ENCODE data around the gene STK38L.

The STK38L gene

DNA sequence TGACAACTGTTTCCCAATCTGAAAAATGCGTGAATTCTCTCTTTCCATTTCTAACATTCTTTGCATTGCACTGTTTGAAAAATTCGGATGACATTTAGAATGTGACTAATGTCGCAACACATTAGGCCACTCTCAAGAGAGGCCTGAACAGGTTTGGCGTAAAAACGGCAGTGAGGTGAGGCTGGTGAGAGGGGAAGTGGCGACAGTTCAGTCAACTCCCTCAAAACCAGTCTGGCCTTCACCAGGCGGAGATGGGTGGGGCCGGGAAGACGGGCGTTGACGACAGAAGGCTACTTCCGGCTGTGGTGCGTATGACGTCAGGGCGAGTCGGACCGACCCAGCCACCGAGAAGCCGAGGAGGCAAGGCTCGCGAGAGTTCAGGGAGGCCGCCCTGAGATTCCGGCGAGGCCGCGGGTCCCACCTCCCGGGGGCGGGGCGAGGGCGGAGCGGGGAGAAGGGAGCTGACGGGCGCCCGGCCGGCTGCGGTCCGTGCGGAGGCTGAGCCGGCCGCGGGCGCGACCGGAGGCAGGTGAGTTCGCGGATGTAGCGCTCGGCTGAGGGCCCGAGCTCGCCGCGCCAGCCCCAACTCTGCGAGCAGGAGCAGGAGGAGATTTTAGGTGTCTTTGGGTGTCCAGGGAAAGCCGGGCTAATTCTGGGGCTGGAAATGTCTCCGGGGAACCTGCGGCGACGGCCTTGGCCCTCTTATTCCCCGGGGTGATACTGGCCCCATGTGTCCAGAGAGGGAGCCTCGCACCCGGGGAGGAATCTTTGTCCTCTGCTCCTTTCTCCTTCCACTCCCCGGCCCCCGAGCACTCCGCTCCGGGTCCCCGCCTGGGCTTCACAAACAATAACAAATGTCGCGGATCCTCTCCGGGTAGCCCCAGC lies at the start of gene STK38L:
Gene STK38L (plus strand): TSS at position 483 of the 885 bp plus-strand sequence. CDS start 53,435 bp downstream, outside the sequence.
- peak; percentile 92 for DNase-seq (ENCODE audit: low read depth)

DNA sequence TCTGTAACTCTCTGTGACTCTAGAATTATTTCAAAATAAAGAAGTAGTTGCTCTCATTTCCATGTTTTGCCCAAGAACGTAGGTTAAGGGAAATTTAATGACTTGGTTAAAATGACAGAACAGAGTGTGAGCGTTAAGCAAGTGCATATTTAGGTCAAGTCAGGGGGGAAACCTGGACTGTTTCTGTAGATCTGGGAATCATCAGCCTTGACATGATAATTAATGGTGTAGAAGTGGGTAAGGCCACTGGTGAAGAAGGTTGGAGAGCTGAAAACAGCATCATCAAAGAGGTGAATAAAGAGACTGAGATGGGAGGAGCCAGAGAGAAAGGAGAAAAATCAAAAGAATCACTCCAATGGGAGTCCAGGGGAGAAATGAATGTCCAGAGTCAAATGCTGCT lies 49.4 kb upstream of the STK38L start:
- DNase-seq (ENCODE audit: low read depth), result no peak

DNA sequence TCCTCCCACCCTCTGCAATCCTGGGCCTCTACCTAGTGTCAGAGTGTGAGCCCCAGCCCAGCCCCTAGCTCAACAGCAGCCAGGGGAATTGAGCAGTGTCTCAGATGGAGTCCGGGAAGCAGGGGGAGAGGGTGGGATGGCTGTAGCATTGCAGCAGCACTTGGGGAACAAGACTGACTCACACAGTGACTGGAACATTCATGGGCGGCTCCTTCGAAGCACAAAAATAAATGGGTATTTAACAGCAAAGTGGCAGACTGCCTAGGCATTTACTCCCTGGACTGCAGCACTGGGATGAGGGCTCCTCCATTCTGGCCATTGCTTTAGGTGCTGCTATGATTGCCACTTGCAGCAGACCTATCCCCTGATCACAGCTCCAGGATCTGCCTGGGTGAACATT lies 46.0 kb upstream of the STK38L start:
- DNase-seq (ENCODE audit: low read depth), result no peak

DNA sequence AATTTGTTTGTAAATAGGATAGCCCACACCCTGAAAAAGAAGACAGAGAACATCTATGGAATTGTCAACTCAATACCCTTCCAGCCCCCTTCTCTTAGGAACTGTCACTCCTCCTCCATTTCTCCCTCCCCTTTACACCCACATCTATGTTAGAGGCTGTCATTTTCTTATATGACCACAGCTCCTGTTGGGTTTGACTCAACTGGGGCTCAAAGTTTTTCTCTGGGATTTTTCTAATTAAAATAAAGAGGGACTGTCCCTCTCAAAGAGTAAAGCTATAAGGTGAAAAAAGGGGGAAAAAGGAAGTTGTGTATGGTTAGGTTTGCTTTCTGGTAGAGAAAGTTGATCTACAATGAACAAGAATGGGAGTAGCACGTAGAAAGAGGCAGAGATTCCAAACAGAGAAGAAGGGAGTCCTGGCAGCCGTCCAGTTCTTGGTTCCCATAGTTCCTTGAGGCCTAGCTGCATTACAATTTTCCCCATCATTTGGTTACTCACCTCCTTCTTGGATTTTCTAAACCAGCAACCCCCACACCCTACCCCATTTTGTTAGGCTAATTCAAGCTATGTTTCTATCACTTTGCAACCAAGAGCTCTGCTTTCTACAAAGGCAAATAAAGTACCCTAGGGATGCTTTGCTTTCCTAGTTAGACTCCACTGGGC lies 44.3 kb upstream of the STK38L start:
- DNase-seq (ENCODE audit: low read depth), result no peak

DNA sequence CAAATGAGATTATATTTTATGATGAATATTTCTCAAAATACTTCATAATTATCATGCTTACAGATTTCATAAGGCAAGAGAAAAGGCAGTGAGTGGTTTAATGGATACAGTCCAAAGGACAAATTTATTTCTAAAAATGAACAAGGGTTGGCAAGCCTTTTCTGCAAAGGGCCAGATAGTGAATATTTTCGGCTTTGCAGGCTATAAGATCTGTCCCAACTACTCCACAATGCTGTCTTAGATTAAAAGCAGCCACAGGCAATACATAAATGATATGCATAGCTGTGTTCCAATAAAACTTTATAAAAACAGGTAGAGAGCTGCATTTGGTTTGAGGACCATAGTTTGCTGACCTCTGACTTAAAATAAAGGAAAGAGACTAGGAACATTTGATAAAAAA lies 42.9 kb upstream of the STK38L start:
- no peak for DNase-seq (ENCODE audit: low read depth)

DNA sequence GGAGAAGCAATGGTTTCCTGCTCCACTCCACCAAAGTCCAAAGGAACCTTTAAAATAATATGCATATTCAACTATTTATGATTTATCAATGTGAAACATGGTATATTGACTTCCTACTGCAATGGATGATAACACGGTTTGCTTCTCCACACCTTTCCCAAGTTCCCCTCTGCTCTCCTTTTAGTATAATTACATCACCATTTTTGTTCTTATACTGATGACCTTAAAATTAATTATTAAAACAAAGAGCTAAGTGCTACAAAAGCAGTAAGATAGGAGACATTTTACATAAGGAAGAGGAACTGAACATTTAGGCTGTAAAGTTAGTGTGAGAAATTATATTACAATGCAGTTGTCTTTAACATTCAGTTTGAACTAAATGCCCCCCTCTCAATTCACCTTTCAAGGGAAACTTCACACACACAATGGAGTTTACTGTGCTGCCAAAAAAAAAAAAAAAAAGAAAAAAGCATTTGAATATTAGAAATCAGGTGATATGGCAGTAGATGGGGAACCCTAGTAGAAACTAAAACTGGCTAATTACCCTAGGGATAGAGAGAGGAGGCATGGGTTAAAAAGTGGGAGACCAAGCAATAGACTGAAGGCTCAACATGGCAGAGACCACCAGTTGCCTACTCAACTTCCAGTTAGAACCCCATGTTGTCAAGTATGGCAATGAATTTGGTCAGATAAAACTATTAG lies 37.1 kb upstream of the STK38L start:
- DNase-seq (ENCODE audit: low read depth), result no peak

DNA sequence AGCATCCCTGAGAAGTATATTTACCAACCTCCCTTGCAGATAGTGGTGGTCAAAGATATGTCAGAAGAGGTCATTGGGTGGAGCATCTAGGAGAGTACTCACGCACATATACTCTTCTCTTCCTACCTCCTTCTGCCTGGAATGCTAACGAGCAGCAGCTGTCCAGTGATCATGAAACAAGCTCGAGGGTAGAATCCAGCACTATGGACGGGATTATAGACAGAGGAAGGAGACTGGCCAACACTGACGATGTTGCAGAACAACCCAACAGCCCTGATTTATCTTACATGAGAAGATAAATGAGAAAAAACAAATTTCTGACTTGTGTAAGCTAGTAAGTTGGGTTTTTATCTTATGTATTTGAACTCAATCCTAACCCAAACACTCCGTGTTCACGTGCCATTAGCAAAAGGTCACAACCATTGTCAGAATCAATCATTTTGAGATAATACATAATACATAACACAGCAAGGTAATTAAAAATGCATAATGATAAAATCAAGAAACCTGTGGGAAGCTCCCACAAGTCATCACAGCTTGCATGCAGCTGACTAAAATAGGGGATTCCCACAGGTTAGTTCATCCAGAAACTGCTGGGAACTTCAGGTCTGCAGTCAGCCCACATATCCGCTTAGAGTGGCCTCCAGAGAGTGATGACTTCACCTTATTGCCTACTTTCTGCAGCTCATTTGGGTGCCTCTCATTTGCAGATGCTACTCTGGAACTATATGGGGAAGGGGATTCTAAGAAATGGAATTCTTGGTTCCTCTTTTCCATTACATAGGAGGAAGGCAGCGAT lies 36.3 kb upstream of the STK38L start:
- no peak for DNase-seq (ENCODE audit: low read depth)

DNA sequence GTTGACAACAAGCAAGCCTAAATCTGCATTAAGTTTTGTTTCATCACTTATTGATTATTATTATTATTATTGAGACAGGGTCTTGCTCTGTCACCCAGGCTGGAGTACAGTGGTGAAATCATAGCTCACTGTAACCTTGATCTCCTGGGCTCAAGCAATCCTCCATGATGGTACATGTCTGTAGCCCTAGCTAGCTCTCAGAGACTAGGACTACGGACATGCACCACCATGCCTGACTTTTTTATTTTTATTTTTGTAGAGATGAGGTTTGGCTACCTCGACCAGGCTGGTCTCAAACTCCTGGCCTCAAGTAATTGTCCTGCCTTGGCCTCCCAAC lies 35.7 kb upstream of the STK38L start:
- no peak for DNase-seq (ENCODE audit: low read depth)

DNA sequence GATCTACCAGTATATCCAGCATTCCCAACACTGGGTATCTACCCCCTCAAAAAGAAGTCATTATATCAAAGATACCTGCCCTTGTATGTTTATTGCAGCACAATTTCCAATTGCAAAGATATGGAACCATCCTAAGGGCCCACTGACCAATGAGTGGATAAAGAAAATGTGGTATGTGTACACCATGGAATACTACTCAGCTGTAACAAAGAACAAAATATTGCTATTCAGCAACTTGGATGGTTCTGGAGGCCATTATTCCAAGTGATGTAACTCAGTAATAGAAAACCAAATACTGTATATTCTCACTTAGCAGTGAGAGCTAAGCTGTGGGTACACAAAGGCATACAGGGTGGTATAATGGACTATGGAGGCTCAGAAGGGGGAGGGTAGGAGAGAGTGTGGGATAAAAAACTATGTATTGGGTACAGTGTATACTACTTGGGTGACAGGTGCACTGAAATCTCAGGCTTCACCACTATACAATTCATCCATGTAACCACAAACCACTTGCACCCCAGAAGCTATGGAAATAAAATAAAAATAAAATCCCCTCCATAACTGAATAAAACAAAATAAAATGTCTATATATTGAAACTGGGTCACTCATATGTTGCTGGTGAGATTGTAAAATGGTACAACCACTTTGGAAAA lies 34.7 kb upstream of the STK38L start:
- DNase-seq (ENCODE audit: low read depth), result no peak

DNA sequence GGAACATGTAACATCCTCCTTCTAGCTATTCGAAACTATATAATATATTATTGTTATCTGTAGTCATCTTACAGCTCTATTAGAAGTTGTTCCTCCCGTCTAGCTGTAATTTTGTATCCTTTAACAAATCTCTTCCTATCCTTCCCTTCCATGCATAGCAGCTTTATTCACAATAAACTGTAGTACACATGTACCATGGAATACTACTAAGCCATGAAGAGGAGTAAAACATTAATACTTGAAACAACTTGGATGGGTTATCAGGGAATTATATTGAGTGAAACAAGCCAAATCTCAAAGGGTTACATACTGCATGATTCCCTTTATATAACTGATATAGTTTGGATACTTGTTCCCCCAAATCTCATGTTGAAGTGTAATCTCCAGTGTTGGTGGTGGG lies 33.9 kb upstream of the STK38L start:
- DNase-seq (ENCODE audit: low read depth), result no peak

DNA sequence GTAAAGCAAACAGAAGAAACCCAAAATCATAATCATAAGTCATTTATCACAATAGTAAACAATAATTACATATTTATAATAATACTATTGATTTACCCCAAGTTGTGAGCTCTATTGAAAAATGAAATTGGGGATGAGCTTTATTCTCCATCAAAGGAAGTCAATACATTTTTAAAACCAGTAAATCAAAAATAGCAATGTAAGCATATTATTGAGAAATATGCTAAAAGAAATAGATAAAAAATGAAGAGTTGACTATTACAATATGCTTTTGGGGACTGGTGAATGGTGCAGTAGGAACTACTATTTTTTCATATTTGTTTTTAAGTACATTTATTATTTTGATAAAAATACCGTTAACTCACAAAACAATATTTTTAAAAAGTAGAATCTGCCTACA lies 31.2 kb upstream of the STK38L start:
- DNase-seq (ENCODE audit: low read depth), result no peak

DNA sequence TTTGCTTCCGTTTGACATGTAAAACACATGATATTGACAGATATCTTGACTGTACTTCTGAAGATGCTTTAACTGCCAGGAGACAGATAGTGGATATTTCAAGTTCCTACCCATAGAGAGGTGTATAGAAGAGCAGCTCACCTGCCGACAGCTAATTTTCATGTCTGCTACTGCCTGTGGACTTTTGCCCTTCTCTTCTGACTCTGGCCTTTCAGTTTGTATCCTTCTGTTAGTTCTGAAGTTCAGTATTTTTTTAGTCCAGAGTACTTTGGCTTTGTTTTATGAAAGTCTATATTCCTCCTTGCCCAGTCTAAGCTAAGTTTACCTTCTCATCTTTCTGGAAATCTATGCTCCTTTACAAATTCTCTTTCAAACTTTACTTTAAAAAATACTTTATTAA lies 30.8 kb upstream of the STK38L start:
- no peak for DNase-seq (ENCODE audit: low read depth)

DNA sequence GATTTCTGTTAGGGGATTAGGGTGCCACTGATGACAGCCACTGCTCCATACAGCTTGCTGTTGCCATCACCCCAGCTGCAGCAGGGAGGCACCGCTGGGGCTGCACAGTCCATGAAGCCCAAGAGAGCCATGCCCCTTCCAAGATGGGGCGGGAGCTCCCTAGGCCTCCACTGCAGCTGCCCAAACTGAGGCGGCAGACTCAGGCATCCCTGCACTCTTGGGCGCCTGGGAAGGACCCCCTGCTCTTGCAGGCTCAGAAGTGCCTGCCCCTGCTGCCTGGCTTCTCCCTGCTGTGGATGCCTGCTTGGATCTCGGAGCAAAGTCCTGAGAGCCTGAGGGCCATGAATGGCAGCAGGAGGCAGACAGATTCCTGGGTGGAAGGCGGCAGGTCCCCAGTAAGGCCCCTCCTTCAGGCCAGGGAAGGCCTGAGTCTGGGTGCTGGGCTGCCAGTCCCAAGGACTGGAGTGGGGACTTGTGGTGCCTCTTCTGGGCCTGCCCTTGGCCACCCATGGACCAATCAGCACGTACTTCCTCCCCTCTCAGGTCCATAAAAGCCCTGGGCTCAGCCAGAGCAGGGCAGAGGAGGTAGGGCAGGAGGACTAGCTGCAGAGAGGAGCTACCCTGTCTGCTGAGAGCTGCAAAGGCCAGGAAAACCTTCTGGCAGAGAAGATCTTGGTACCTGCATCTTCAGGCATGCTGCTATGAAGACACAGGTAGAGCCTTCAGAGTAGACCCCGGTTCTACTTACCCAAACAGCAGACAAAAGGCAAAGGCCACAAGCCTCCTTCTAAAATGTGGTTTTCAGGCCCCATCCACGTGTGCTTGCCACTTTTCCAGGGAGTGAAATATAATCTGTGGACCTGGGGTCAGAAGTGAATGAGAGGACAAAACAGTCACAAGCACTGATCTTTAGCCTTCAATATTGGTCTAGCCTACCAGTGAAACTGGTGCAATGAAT lies 30.0 kb upstream of the STK38L start:
- DNase-seq (ENCODE audit: low read depth), result no peak

DNA sequence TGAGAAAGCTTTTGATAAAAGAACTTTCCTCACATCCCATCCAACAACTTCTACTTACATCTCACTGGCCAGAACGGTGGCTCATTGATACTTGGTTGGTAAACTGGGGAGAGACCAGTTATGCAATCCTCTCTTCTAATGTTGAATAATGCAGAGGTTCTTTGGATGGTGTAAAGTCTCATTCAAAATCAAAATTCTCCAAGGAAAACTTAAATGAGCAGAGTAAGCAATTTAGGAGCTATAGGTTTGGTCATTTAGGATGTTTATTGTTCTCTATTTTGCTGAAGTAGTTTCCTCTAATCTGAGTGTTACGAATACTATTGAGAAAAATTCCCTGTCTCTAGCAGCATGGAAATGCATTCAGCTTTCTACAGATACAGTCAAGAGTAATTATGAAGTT lies 26.5 kb upstream of the STK38L start:
- DNase-seq (ENCODE audit: low read depth), result no peak

DNA sequence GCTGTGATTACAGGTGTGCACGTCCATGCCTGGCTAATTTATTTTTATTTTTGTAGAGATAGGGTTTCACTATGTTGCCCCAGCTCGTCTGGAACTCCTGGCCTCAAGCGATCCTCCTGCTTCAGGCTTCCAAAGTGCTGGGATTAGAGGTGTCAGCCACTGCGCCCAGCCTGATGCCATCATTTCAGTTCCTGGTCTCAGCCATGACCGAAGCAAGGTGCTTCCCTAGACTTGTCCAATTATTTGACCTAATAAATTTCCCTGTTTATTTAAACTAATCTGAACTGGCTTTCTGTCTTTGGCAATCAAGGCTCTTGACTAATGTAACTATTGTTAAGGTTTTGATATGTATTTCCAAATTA lies 24.4 kb upstream of the STK38L start:
- no peak for DNase-seq (ENCODE audit: low read depth)

DNA sequence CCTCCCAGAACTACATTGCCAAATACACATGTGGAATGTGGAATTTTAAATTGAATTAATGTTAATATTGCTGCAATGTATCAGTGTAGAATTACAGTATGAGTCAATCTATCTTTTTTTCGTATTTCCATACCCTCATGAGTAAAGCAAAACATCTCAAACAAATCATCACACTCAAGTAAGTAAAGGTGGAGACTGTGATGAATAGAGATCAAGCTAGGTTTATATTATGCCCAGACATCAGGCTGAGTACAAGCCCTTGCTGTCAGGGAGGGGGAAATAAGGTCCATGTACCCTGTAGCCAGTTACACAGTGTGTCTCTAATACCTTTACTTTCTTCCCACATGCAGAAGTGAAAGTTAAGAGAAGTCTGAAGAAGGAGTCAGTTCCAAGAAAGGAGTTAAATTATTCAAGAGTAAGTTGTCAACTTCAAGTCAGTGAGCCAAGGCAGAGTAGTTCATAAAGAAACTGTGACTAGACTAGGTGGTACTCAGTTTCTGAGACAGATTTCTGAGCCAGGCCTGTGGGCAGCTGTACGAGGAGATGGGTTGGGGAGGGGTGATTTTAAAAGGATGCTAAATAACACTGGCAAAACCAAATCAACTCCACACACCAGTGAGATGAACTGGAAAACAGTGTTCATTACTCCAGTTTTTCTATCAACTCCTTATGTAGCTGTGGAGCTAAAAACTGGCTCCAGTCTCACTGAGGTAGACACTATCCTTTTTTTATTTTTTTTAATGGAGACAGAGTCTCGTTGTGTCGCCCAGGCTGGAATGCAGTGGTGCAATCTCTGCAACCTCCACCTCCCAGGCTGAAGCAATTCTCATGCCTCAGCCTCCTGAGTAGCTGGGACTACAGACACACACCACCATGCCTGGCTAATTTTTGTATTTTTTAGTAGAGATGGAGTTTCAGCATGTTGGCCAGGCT lies 23.8 kb upstream of the STK38L start:
- DNase-seq (ENCODE audit: low read depth), result no peak

DNA sequence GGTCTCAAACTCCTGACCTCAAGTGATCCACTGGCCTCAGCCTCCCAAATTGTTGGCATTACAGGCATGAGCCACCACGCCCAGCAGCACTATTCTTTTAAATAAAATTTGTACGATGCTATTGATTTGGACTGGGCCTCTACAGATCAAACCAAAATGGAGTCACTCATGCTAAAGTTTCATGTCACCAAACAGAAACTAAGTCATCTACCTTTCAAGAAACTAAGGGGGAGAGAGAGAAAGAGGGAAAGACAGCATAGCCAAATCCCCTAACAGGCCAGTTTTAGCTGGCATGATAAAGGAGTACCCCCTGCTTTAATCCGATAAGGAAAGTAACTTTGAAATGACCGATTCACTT lies 23.1 kb upstream of the STK38L start:
- no peak for DNase-seq (ENCODE audit: low read depth)

DNA sequence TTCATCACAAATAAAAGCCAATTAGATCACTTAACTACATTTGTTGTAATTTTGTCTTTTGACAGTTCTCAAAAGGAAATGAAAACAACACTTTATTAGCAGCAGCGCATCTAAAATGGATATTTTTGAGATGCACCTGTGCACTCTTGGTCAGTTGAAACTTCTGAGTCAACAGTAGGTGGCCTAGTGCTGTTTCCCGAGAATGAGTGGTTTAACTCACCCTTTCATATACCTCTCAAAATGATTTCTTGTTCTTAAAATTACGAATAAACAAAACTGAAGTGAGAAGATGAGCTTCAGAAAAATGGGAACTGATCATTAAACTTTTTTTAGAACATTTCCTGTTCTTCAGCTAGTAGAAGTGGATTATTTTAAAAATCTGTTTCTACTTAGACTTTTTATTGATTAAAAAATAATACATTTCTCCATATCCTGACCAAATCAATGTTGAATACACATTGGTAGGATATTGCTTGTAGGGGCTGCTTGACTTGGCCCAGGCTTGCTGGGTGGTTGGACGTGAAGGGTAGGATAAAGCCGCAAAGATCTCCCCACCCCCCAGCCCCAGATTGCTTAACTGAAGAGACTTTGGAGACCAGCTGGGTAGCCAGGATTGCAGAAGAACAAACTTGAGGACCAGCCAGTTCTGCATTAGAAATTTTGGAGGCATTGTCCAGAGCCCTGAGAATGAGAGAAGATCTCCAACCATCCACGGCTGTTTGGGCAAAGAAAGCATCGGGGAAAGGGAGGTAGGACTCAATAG lies 22.3 kb upstream of the STK38L start:
- DNase-seq (ENCODE audit: low read depth), result no peak

DNA sequence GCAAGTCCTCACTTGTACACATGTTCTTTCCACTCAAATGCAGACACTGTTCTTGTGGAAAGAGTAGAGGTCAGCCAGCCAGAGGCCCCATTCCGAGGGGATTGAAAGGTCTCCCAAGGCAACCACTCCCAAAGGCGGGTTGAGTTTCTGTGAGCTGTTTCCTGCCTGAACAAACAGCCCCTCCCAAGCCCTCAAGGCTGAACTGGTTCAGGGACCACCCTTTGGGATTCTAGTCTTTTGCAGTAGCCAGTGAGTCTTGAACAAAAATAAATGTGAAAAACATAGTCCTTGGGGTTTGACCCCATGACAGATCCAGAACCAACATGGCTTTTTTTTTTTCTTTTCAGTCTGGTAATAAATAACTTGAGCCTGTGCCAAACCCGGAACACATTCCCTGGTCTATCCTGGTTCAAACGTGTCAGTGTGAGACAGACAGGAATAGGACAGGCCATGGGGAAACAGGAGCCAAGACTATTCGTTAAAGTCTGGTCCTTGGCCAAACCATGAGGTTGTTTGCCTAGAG lies 17.6 kb upstream of the STK38L start:
- no peak for DNase-seq (ENCODE audit: low read depth)
